ENCODE data around the gene THAP12.

THAP12 gene

GRCh38 chr11:76303399-76303798 lies 77.5 kb downstream of the THAP12 start:
- DNase-seq (ENCODE audit: low spot score): no peak

DNA sequence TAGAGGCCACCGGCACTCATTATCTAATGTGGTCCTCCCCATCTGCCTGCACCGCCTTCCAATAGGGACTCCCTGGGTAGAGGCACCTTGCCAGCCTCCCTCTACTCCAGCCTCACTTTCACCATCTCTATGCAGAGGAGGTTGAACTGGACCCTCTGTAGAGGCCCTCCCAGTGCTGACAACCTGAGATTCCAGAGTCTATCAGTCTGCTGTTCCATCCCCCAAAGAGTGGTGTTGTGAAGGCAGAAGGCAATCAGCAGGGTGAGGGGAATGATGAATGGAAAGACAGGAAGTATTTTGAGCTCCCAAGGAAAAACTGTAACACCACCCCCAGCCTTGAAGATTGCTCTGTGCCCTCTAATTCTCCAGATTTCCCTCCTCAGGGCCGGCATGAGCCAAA lies 77.9 kb downstream of the THAP12 start:
- no peak for DNase-seq (ENCODE audit: low spot score)

All from activated CD4-positive, alpha-beta T cell treated with anti-CD3 and anti-CD28 coated beads, Interleukin-2, Interleukin-4, amounts not matched to agents 100 ng/mL and 50 ng/mL, durations not matched to agents 16 hours and 8 hours (primary cell).